Cardiac muscle cell (in vitro differentiated cells and primary cell): ENCODE measurements around the gene FOXD1. TPM values are rescaled to one million over a fixed set of nuclear protein-coding genes. Genes with fewer than 3 reads are reported as not detected.
A peak's percentile ranks its signal among the peaks of the same experiment; 100 is the strongest.

ENCODE experiments used
- DNase-seq, 2 donors: peaks; one replicate each; pipeline versions ENCODE4 v3.0.0 to v3.0.0-alpha.2; 2010 to 2017; ENCODE audit warnings: low read depth in 1 of 2, low spot score in 1 of 2
- H3K27ac ChIP-seq: fragments of 200-600 bp; sonication (generic); 2 replicates; pipeline ENCODE4 v1.5.1; 2016
- H3K27me3 ChIP-seq: fragments of 200-600 bp; sonication (generic); 2 replicates; pipeline ENCODE4 v1.6.0; 2016; ENCODE audit warnings: control low read depth
- H3K36me3 ChIP-seq: fragments of 200-600 bp; sonication (generic); 2 replicates; pipeline ENCODE4 v1.5.1; 2016; ENCODE audit warnings: control low read depth
- H3K4me1 ChIP-seq: fragments of 200-600 bp; sonication (generic); 2 replicates; pipeline ENCODE4 v1.8.1; 2017; ENCODE audit warnings: low read depth, mild to moderate bottlenecking, mixed run types
- H3K4me3 ChIP-seq: fragments of 200-600 bp; sonication (generic); 2 replicates; pipeline ENCODE4 v1.5.1; 2016; ENCODE audit warnings: mild to moderate bottlenecking
- H3K9me3 ChIP-seq: fragments of 200-600 bp; sonication (generic); 2 replicates; pipeline ENCODE4 v1.5.1; 2017; ENCODE audit warnings: low read depth, mild to moderate bottlenecking, control low read depth
- CTCF ChIP-seq: IDR thresholded peaks from 2 replicates; pipeline ENCODE4 v1.5.1; 2012; ENCODE audit warnings: low read depth, mild to moderate bottlenecking, low read length
- polyA plus RNA-seq: library from polyadenylated mRNA; unstranded; fragments of >200 nt; fragmentation: Nextera tagmentation; extraction: Ambion mirVana; gene quantifications from 2 replicates; pipeline ENCODE4 v1.2.1, GENCODE V29; 2016
- total RNA-seq: library from RNA; depleted of rRNA; stranded (reverse); fragments of >200 nt; gene quantifications from 2 replicates; pipeline ENCODE4 v1.2.3, GENCODE V29; 2016

FOXD1 gene
- total and polyA plus RNA-seq, 2 experiments from 2014 or later, result 0.28 TPM; not detected in 1

GRCh38 chr5:73422164-73422563 lies 26.4 kb downstream of the FOXD1 start:
- H3K4me3 ChIP-seq, result no peak overlapping the region
- no peaks in the 10 kb centered on the region for H3K4me1 ChIP-seq
- H3K9me3 ChIP-seq, result no peaks in the 10 kb centered on the region
- no peak for DNase-seq
- H3K27ac ChIP-seq, result no peak overlapping the region
- H3K27me3 ChIP-seq, result peaks cover 100% of the 10 kb centered on the region
- H3K36me3 ChIP-seq, result no peaks in the 10 kb centered on the region
- TF ChIP-seq CTCF, result no peak

- Histone ChIP-seq H3K4me1 (no peaks in the 10 kb centered on the region), H3K4me3 (no peak overlapping the region), H3K27ac (no peak overlapping the region), H3K9me3 (no peaks in the 10 kb centered on the region), H3K36me3 (no peaks in the 10 kb centered on the region), H3K27me3 (peaks cover 100% of the 10 kb centered on the region)
- TF ChIP-seq CTCF, result no peak
- DNase-seq, result no peak
Measured at GRCh38 chr5:73420666-73421065, 27.9 kb downstream of the FOXD1 start.

- Histone ChIP-seq H3K27ac (no peak overlapping the region), H3K4me3 (peak overlapping the region; percentile 35), H3K4me1 (no peaks in the 10 kb centered on the region), H3K36me3 (no peaks in the 10 kb centered on the region), H3K9me3 (no peaks in the 10 kb centered on the region), H3K27me3 (peaks cover 100% of the 10 kb centered on the region)
- no peak for TF ChIP-seq CTCF
- DNase-seq, result peak; percentile 48 to 57
Measured at GRCh38 chr5:73419465-73420390, 28.8 kb downstream of the FOXD1 start.

- no peak for DNase-seq
- no peak for TF ChIP-seq CTCF
- H3K27ac ChIP-seq, result no peak overlapping the region
- peak overlapping the region; percentile 35 for H3K4me3 ChIP-seq
- H3K27me3 ChIP-seq, result peaks cover 94% of the 10 kb centered on the region
- H3K36me3 ChIP-seq, result no peaks in the 10 kb centered on the region
- H3K9me3 ChIP-seq, result no peaks in the 10 kb centered on the region
- no peaks in the 10 kb centered on the region for H3K4me1 ChIP-seq
Measured at GRCh38 chr5:73419117-73419464, 29.5 kb downstream of the FOXD1 start.

GRCh38 chr5:73418244-73418691 lies 30.3 kb downstream of the FOXD1 start:
- DNase-seq, result no peak
- H3K9me3 ChIP-seq, result no peaks in the 10 kb centered on the region
- H3K27ac ChIP-seq, result no peak overlapping the region
- H3K36me3 ChIP-seq, result no peaks in the 10 kb centered on the region
- H3K27me3 ChIP-seq, result peaks cover 88% of the 10 kb centered on the region
- H3K4me1 ChIP-seq, result no peaks in the 10 kb centered on the region
- TF ChIP-seq CTCF, result no peak
- no peak overlapping the region for H3K4me3 ChIP-seq
